NCI-H226 (cell line): ENCODE results near the gene C1QTNF6.
"Not testable (repeated sequence)": the region's sequence is repeated elsewhere in the genome, so short reads cannot be mapped to it uniquely, and the experiment has no call there.

Experiments used
- DNase-seq: peaks from one replicate; pipeline ENCODE4 v3.0.0-alpha.2; 2015

C1QTNF6 gene

GRCh38 chr22:37175414-37176281 lies 12.4 kb downstream of the C1QTNF6 start:
- no peak for DNase-seq

- DNase-seq = no peak
Measured at GRCh38 chr22:37174964-37175363, 13.1 kb downstream of the C1QTNF6 start.

- DNase-seq = no peak
Measured at GRCh38 chr22:37173709-37174108, 14.3 kb downstream of the C1QTNF6 start.

- no peak for DNase-seq
Measured at GRCh38 chr22:37172266-37173245, 15.5 kb downstream of the C1QTNF6 start.

- no peak for DNase-seq
Measured at GRCh38 chr22:37171662-37172061, 16.4 kb downstream of the C1QTNF6 start.

- not testable (repeated sequence) for DNase-seq
Measured at GRCh38 chr22:37170689-37171405, 17.2 kb downstream of the C1QTNF6 start.

- DNase-seq = no peak
Measured at GRCh38 chr22:37169947-37170688, 17.9 kb downstream of the C1QTNF6 start.

- DNase-seq = no peak
Measured at GRCh38 chr22:37169406-37169805, 18.6 kb downstream of the C1QTNF6 start.

- no peak for DNase-seq
Measured at GRCh38 chr22:37167981-37168647, 19.9 kb downstream of the C1QTNF6 start.

- no peak for DNase-seq
Measured at GRCh38 chr22:37167176-37167980, 20.7 kb downstream of the C1QTNF6 start.

- DNase-seq = peak; percentile 3
Measured at GRCh38 chr22:37166675-37167066, 21.4 kb downstream of the C1QTNF6 start.

- DNase-seq = no peak
Measured at GRCh38 chr22:37165940-37166674, 21.9 kb downstream of the C1QTNF6 start.

- DNase-seq = no peak
Measured at GRCh38 chr22:37165066-37165465, 23.0 kb downstream of the C1QTNF6 start.

- no peak for DNase-seq
Measured at GRCh38 chr22:37164505-37164887, 23.6 kb downstream of the C1QTNF6 start.

GRCh38 chr22:37163575-37164504 lies 24.2 kb downstream of the C1QTNF6 start:
- DNase-seq = no peak

GRCh38 chr22:37163096-37163489 lies 25.0 kb downstream of the C1QTNF6 start:
- no peak for DNase-seq

GRCh38 chr22:37162221-37163095 lies 25.6 kb downstream of the C1QTNF6 start:
- no peak for DNase-seq

GRCh38 chr22:37161443-37161842 lies 26.6 kb downstream of the C1QTNF6 start:
- no peak for DNase-seq
